LNCaP clone FGC (cell line): ENCODE results near the gene ADGRG3.

Experiments
- DNase-seq: peaks from one replicate; pipeline ENCODE4 v3.0.0-alpha.2; 2011; ENCODE audit warnings: low read depth
- H3K4me3 ChIP-seq: 2 replicates; pipeline ENCODE4 v1.5.1; 2011; ENCODE audit warnings: mild to moderate bottlenecking, low read depth, low read length, control low read depth
- CTCF ChIP-seq: IDR thresholded peaks from 2 replicates; pipeline ENCODE4 v1.5.1; 2012; ENCODE audit warnings: mild to moderate bottlenecking; ENCODE audit not compliant: control insufficient read depth, insufficient read depth; ENCODE audit errors: extremely low read depth

The ADGRG3 gene

GRCh38 chr16:57701759-57702371 is 33.8 kb downstream of the ADGRG3 start:
- no peak for TF ChIP-seq CTCF
- H3K4me3 ChIP-seq: no peak overlapping the region
- DNase-seq: no peak

GRCh38 chr16:57703416-57704010 is 35.4 kb downstream of the ADGRG3 start:
- no peak for TF ChIP-seq CTCF
- H3K4me3 ChIP-seq: no peak overlapping the region
- DNase-seq: no peak

GRCh38 chr16:57704011-57704904 is 36.2 kb downstream of the ADGRG3 start:
- H3K4me3 ChIP-seq: no peak overlapping the region
- TF ChIP-seq CTCF: no peak
- no peak for DNase-seq

- TF ChIP-seq CTCF: no peak
- no peak overlapping the region for H3K4me3 ChIP-seq
- DNase-seq: no peak
These were observed 37.1 kb downstream of the ADGRG3 start for GRCh38 chr16:57704905-57705852.

- no peak for TF ChIP-seq CTCF
- DNase-seq: no peak
- H3K4me3 ChIP-seq: no peak overlapping the region
These were observed 38.6 kb downstream of the ADGRG3 start for GRCh38 chr16:57706717-57707116.

GRCh38 chr16:57707331-57707730 is 39.2 kb downstream of the ADGRG3 start:
- no peak for TF ChIP-seq CTCF
- H3K4me3 ChIP-seq: no peak overlapping the region
- no peak for DNase-seq
